ENCODE measurements around the gene SETD5.

The SETD5 gene

GRCh38 chr3:9379327-9379726 is 18.1 kb upstream of the SETD5 start:
- ATAC-seq: no peak
- TF ChIP-seq PATZ1 (CRISPR knock-in tag; IDR thresholded peaks at IDR 0.05; ENCODE audit: borderline replicate concordance) (no peak), RARB (CRISPR knock-in tag; IDR thresholded peaks at IDR 0.05) (no peak), ZC3H10 (CRISPR knock-in tag; IDR thresholded peaks at IDR 0.05) (no peak), ZFP30 (CRISPR knock-in tag; IDR thresholded peaks at IDR 0.05) (no peak), ZNF70 (CRISPR knock-in tag; IDR thresholded peaks at IDR 0.05) (no peak), CREB5 (CRISPR knock-in tag; IDR thresholded peaks at IDR 0.05; ENCODE audit: low read depth) (no peak), CSRNP3 (CRISPR knock-in tag; IDR thresholded peaks at IDR 0.05) (no peak), ZNF565 (CRISPR knock-in tag; conservative IDR thresholded peaks at IDR 0.05; ENCODE audit: low read depth) (no peak), OSR1 (CRISPR knock-in tag; IDR thresholded peaks at IDR 0.05) (no peak), GLIS3 (CRISPR knock-in tag; IDR thresholded peaks at IDR 0.05) (no peak)
- TF ChIP-seq, protein P1, sequence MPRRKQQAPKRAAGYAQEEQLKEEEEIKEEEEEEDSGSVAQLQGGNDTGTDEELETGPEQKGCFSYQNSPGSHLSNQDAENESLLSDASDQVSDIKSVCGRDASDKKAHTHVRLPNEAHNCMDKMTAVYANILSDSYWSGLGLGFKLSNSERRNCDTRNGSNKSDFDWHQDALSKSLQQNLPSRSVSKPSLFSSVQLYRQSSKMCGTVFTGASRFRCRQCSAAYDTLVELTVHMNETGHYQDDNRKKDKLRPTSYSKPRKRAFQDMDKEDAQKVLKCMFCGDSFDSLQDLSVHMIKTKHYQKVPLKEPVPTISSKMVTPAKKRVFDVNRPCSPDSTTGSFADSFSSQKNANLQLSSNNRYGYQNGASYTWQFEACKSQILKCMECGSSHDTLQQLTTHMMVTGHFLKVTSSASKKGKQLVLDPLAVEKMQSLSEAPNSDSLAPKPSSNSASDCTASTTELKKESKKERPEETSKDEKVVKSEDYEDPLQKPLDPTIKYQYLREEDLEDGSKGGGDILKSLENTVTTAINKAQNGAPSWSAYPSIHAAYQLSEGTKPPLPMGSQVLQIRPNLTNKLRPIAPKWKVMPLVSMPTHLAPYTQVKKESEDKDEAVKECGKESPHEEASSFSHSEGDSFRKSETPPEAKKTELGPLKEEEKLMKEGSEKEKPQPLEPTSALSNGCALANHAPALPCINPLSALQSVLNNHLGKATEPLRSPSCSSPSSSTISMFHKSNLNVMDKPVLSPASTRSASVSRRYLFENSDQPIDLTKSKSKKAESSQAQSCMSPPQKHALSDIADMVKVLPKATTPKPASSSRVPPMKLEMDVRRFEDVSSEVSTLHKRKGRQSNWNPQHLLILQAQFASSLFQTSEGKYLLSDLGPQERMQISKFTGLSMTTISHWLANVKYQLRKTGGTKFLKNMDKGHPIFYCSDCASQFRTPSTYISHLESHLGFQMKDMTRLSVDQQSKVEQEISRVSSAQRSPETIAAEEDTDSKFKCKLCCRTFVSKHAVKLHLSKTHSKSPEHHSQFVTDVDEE (CRISPR knock-in tag; IDR thresholded peaks at IDR 0.05): no peak

GRCh38 chr3:9380014-9380413 is 17.4 kb upstream of the SETD5 start:
- no peak for ATAC-seq
- TF ChIP-seq ESRRG (CRISPR knock-in tag; IDR thresholded peaks at IDR 0.05) (no peak), RARB (CRISPR knock-in tag; IDR thresholded peaks at IDR 0.05) (no peak), ZNF565 (CRISPR knock-in tag; conservative IDR thresholded peaks at IDR 0.05; ENCODE audit: low read depth) (no peak), GLIS3 (CRISPR knock-in tag; IDR thresholded peaks at IDR 0.05) (no peak), BACH2 (CRISPR knock-in tag; IDR thresholded peaks at IDR 0.05; ENCODE audit: borderline replicate concordance) (no peak), CREB5 (CRISPR knock-in tag; IDR thresholded peaks at IDR 0.05; ENCODE audit: low read depth) (no peak), ZFP3 (CRISPR knock-in tag; IDR thresholded peaks at IDR 0.05) (no peak), ISL1 (CRISPR knock-in tag; IDR thresholded peaks at IDR 0.05) (no peak), SNAI2 (CRISPR knock-in tag; IDR thresholded peaks at IDR 0.05) (no peak), CSRNP3 (CRISPR knock-in tag; IDR thresholded peaks at IDR 0.05) (no peak), CSDC2 (CRISPR knock-in tag; IDR thresholded peaks at IDR 0.05) (no peak), PATZ1 (CRISPR knock-in tag; IDR thresholded peaks at IDR 0.05; ENCODE audit: borderline replicate concordance) (no peak), OSR1 (CRISPR knock-in tag; IDR thresholded peaks at IDR 0.05) (no peak), POU6F1 (CRISPR knock-in tag; IDR thresholded peaks at IDR 0.05; ENCODE audit: borderline replicate concordance, low read depth) (no peak), ZNF70 (CRISPR knock-in tag; IDR thresholded peaks at IDR 0.05) (no peak), PPARA (CRISPR knock-in tag; IDR thresholded peaks at IDR 0.05; ENCODE audit: borderline replicate concordance) (no peak), ARNTL (CRISPR knock-in tag; IDR thresholded peaks at IDR 0.05; ENCODE audit: borderline replicate concordance, low read depth) (no peak), ZC3H10 (CRISPR knock-in tag; IDR thresholded peaks at IDR 0.05) (no peak), ZFP30 (CRISPR knock-in tag; IDR thresholded peaks at IDR 0.05) (no peak)
- TF ChIP-seq, protein P1 (CRISPR knock-in tag; IDR thresholded peaks at IDR 0.05): no peak
